HG03342 (cell line): ENCODE data around the gene SUCLG1.
"Not testable (repeated sequence)": the region's sequence is repeated elsewhere in the genome, so short reads cannot be mapped to it uniquely, and the experiment has no call there.

Experiments used
- ATAC-seq: cut with Tn5 transposase; IDR thresholded peaks from one replicate; pipeline ENCODE4 v1.9.1; 2021; ENCODE audit warnings: mild to moderate bottlenecking, moderate library complexity; ENCODE audit not compliant: unreplicated experiment

Gene SUCLG1

GRCh38 chr2:84459018-84459943 is at the start of gene SUCLG1:
Gene SUCLG1 (minus strand): TSS chr2:84459280. CDS start chr2:84459269, 11 bp downstream.
- peak; percentile 94 for ATAC-seq

DNA sequence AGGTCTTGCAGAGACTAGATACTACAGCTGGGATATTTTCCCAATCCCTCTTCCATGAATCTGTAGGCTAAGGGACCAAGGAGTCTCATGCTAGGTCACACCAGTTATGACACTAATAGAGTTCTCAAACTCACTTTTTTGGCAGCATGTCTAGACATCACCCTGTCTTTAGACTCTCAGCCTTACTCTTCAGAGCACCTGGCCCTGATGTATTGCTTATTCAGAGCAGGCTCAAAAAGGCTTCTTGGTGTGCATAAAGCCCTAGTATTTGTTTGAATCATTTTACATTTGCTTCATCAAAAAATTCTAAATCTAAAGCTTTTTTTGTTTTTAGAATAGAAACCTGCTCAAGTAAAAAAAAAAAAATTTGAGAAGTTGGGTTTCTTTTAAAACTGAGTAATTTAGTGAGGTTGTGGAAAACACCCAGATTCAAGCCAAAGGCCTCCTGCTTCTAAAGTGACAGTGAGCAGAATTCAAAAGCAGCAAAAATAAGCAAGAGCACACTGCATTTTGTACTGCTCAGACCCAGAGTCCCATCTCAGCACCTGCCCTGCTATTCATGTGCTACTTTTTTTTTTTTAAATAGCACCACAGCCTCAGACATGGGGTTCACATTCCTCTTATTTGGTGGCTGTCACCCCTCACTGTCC is 39.2 kb upstream of the SUCLG1 start:
- no peak for ATAC-seq

- ATAC-seq, result no peak
Measured at GRCh38 chr2:84497285-84497684, 38.2 kb upstream of the SUCLG1 start.

GRCh38 chr2:84496386-84496785 is 37.3 kb upstream of the SUCLG1 start:
- ATAC-seq, result no peak

- ATAC-seq, result peak; percentile 85
Measured at GRCh38 chr2:84495539-84496146, 36.6 kb upstream of the SUCLG1 start.

DNA sequence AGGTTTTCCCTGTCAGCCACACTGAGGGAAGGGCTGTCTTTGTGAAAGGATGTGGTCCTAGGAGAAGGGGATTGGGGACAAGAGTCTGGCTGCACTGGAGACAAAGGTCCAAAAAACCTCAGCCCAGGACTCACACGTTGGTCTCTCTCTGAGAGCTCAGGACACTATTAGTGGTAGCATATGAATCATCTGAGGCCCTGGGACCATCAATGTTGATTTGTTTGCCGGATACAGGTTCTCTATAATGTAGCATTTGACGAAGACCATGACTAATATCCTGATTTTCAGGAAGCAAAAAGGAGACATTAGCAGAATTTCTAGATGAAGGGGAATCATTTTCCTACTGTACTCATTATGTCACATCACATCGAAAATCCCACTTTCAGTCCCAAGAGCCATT is 35.0 kb upstream of the SUCLG1 start:
- ATAC-seq, result no peak

- no peak for ATAC-seq
Measured at GRCh38 chr2:84493514-84493913, 34.4 kb upstream of the SUCLG1 start.

DNA sequence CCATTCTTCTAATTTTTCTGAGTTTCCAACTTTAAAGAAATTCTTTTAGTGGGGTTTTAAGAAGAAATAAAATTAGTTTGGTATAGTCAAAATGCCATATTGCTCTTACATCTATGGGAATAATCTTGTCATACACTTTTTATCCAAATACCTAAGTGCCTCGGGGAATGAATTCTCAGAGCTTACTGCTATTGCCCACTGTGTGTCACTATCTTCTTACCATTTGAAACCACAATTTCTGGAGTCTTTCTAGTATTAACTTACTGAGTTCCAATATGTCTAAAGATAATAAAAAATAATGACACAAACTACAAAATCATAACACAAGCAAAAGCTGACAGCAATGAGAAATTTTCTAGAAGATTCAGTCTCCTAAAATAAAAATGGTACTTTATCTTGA is 33.5 kb upstream of the SUCLG1 start:
- ATAC-seq, result no peak

DNA sequence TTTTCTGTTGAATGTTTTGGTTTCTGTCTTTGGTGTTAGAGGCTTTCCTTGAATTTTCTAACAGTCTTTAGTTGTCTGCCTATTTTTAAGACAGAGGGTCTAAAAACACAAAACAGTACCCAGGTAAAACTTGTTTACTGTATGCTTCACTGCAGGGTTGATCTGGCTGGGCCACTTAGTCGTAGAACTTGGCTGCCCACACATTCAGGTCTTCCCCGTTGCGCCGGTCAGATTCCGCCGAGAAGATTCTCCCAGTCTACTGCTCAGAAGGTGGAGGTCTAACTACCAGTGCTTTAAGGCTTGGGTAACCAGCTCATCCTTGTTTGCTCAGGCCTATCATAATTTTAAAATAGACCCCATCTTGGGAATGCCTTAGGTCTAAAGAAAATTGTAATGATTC is 32.7 kb upstream of the SUCLG1 start:
- ATAC-seq, result no peak

DNA sequence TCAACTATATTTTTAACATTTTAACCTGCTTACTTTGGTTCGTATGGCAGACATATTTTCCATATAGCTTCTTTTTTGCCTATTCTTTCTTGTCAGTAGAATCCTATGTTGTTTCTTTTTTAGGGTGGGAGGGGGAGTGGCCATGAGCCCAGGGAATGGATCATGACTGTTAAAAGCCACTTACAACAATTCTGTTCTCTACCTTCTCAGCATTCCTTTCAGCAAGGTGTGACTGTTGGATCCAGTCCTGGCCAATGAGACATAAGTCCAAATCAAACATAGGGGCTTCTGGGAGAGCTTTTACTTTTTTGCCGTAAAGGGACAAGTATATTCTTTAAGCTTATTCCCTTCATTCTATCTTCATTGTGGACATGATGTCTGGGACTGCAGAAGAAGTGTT is 32.2 kb upstream of the SUCLG1 start:
- ATAC-seq, result no peak

DNA sequence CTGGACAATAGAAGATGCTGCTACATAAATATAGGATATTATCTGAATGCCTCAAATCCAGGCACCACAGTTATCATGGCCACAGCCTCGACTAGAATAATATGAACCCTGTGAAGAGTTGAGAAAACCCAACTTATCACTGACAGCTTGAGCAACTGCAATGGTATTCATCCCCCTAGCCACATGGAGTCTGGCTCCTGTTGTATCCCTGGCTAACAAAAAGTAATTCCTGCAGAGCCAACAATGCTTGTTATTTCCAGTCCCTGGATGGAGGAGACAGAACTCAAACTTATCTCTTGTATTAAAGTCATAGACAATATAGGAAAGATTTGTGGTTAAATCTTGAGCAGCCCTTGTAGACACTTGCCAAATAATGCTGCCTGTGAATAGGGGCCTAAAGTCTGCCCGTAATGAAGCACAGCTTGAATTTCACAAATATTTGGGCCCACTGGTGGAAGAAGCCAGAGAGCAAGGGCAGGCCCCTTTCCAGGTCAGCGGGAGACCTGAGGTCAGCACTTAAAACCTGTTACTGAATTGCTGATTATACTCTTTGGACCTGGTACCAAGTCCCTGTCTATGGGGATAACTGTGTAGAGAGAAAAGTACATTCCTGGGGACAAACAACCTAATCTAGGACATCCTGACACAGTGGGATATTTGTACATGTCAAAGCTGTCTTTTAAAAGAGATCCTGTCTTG is 28.4 kb upstream of the SUCLG1 start:
- no peak for ATAC-seq

DNA sequence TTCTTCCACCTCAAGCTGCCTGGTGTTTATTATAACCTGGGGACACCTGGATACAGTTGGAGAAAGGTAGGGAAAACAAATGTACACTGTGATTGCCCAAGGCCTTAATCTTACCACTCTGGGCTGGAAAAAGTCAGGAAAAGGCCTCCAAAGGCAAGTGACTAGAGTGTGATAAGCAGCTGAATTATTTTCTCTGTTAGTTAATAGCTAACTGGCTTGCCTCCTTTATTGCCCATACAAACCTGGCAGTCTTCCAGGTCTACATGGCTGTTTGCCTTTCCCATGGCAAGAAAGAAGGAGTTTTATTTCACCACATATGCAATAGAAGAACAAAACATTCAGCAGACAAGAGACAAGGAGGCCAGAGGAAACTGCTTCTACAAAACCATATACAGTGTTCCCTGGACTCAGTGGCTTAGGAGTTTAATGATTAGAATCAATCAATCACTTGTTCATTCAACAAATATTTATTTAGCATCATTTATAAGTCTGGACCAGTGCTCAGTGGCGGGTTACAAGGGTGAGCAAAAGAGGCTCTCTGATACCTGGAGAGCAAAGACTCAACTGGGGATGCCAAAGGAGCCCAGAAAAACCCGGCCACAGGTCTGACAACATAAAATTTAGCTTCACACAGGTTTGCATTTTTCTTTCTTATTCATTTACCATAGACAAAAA is 27.5 kb upstream of the SUCLG1 start:
- ATAC-seq, result no peak

- no peak for ATAC-seq
Measured at GRCh38 chr2:84483320-84483719, 24.2 kb upstream of the SUCLG1 start.

DNA sequence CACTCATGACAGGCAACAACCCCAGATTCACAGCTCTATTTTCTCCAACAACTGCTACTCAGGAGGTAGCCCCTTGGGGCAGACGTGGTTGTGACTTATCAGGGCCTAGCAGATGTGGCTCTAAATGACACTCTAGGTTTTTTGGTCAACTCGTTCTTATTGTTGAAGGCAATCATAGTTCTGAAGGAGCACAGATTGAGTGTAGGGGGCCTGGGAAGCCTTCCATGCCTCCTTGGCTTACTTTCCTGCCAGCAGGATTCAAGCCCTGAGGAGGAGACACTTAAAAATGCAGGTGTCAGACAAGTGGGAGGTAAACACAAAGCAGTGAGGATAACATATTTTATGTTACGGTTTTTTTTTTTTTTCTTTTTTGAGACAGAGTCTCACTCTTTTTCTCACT is 23.5 kb upstream of the SUCLG1 start:
- no peak for ATAC-seq

DNA sequence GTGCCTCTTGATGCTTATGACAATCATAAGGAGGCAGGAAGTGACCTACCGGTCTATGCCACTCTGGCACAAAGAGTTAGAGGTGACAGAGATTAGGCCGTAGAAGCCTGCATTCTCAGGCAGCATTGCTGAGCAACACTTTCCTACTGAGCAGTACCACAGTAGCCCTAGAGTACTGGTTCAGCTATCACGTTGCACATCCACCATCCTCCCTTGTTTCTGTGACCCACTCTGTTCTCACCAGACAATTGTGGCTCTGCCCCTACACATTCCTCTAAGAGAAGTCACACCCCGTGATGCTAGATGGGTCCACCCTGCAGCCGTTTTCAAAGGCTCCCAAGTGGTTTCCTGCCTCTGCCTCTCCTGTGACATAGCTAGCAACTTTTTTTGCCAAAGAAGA is 22.6 kb upstream of the SUCLG1 start:
- no peak for ATAC-seq

- ATAC-seq, result no peak
Measured at GRCh38 chr2:84478867-84479266, 19.8 kb upstream of the SUCLG1 start.

DNA sequence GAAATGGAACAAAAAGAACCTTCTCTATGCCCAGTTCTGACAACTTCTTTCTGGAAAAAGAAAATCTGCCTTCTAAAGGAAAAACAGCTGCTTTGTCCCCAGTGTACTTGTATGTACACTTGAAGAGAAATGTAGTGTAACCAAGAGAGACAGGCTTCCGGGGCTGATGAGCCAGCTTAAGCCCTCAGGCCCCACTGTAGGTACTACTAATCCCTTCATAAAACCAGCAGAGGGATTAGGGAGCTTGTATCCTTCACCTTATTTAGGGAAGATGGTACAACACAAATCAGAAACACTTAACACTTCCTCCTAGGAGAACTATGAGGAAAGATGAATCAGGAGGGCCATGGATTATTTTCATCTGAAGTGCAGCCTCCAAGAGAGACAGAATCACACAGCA is 18.8 kb upstream of the SUCLG1 start:
- no peak for ATAC-seq

- no peak for ATAC-seq
Measured at GRCh38 chr2:84474176-84474575, 15.1 kb upstream of the SUCLG1 start.

- ATAC-seq, result no peak
Measured at GRCh38 chr2:84472856-84473565, 13.9 kb upstream of the SUCLG1 start.

DNA sequence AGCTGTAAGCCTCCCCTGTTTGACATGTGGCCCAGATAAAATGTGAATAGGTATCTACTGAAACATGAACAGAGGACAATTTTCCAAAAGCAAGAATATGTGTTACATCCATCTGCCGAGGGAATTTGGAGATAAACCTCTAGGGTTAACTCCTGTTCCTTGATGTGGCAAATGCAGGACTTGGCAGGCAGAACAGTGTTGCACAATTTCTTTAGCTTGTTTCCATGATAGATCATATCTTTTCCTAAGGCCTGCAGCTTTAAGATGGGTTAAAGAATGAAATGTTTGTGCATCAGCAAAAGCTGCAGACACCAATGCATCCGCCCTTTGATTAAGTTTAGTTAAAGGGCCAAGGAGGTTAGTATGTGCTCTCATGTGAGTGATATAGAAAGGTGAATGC is 13.3 kb upstream of the SUCLG1 start:
- ATAC-seq, result not testable (repeated sequence)
